H1 (cell line): ENCODE data around the gene CRTAC1. TPM values are rescaled to one million over a fixed set of nuclear protein-coding genes. Genes with fewer than 3 reads are reported as not detected.

Experiments used
- BACH1 ChIP-seq: IDR thresholded peaks from 2 replicates; pipeline ENCODE4 v1.6.1; 2012; ENCODE audit warnings: low read length, improper control_type of control experiment
- CBX8 ChIP-seq: fragments of 300-800, 300-1000 bp; sonication (generic); IDR thresholded peaks from 2 replicates; pipeline ENCODE4 v1.7.1; 2016; ENCODE audit warnings: low read depth, low read length, borderline replicate concordance
- EGR1 ChIP-seq: IDR thresholded peaks from 2 replicates; pipeline ENCODE4 v1.6.1; 2011; ENCODE audit warnings: low read depth, low read length, borderline replicate concordance
- GABPA ChIP-seq: IDR thresholded peaks from 2 replicates; pipeline ENCODE4 v1.6.1; 2011; ENCODE audit warnings: mild to moderate bottlenecking, low read length, moderate library complexity, borderline replicate concordance; ENCODE audit not compliant: insufficient read depth
- GTF2F1 ChIP-seq: IDR thresholded peaks from 2 replicates; pipeline ENCODE4 v1.6.1; 2012; ENCODE audit warnings: low read depth, low read length, improper control_type of control experiment, borderline replicate concordance
- JUN ChIP-seq: IDR thresholded peaks from 2 replicates; pipeline ENCODE4 v1.6.1; 2011; ENCODE audit warnings: low read depth, mild to moderate bottlenecking, improper control_type of control experiment, low read length
- JUND ChIP-seq: IDR thresholded peaks from 2 replicates; pipeline ENCODE4 v1.6.1; 2011; ENCODE audit warnings: mild to moderate bottlenecking, improper control_type of control experiment, low read length
- KDM1A ChIP-seq: fragments of 200-600, 300-600 bp; sonication (generic); IDR thresholded peaks from 2 replicates; pipeline ENCODE4 v1.7.1; 2016; ENCODE audit warnings: mild to moderate bottlenecking, low read length, borderline replicate concordance
- POLR2A ChIP-seq, 2 experiments: IDR thresholded peaks; 1 replicate in 1 of 2; 2 replicates in 1 of 2; pipeline ENCODE4 v1.6.1; 2011; ENCODE audit warnings: low read depth in 2 of 2, low read length in 2 of 2, mild to moderate bottlenecking in 2 of 2; ENCODE audit errors: control extremely low read depth in 1 of 2
- POLR2AphosphoS5 ChIP-seq: IDR thresholded peaks from 2 replicates; pipeline ENCODE4 v1.6.1; 2011; ENCODE audit warnings: low read depth, low read length
- RFX5 ChIP-seq: IDR thresholded peaks from 2 replicates; pipeline ENCODE4 v1.6.1; 2011; ENCODE audit warnings: low read depth, low read length, improper control_type of control experiment, borderline replicate concordance
- SIX5 ChIP-seq: IDR thresholded peaks from 2 replicates; pipeline ENCODE4 v1.6.1; 2011; ENCODE audit warnings: mild to moderate bottlenecking, low read depth, low read length
- TBP ChIP-seq: IDR thresholded peaks from 2 replicates; pipeline ENCODE4 v1.6.1; 2011; ENCODE audit warnings: low read depth, low read length, improper control_type of control experiment
- polyA plus RNA-seq, 7 experiments: library from polyadenylated mRNA; depleted of rRNA in 3 of 7; stranded (reverse) in 5 of 7; unstranded in 2 of 7; fragments of >200 nt in 5 of 7; fragments of 200-250 nt in 2 of 7; gene quantifications; 1 replicate in 5 of 7; 2 replicates in 1 of 7; 4 replicates in 1 of 7; pipeline versions ENCODE4 v1.2.1 to v1.2.3, GENCODE V29; 2011 to 2013; ENCODE audit warnings: missing spikeins in 2 of 7, mixed read lengths in 2 of 7
- total RNA-seq: library from RNA; stranded (reverse); fragmentation: NEBNext Ultra II Directional; extraction: Animal tissue kit (Norgen Biotek cat#: 25700); gene quantifications from 2 replicates; pipeline ENCODE4 v1.2.1, GENCODE V29; 2021
- TF ChIP-seq, protein P1 (sequence below): fragments of 300-600 bp; sonication (generic); IDR thresholded peaks from 2 replicates; pipeline ENCODE4 v1.7.1; 2012; ENCODE audit warnings: low read length, moderate library complexity, mild to moderate bottlenecking, inconsistent platforms; ENCODE audit not compliant: insufficient replicate concordance

Gene CRTAC1
- total and polyA plus RNA-seq, 2 of the 8 experiments (the other 6 are each of a cell fraction or from before 2014, with no cell fraction given), result 0.91 to 1.2 TPM

- TF ChIP-seq, protein P1, sequence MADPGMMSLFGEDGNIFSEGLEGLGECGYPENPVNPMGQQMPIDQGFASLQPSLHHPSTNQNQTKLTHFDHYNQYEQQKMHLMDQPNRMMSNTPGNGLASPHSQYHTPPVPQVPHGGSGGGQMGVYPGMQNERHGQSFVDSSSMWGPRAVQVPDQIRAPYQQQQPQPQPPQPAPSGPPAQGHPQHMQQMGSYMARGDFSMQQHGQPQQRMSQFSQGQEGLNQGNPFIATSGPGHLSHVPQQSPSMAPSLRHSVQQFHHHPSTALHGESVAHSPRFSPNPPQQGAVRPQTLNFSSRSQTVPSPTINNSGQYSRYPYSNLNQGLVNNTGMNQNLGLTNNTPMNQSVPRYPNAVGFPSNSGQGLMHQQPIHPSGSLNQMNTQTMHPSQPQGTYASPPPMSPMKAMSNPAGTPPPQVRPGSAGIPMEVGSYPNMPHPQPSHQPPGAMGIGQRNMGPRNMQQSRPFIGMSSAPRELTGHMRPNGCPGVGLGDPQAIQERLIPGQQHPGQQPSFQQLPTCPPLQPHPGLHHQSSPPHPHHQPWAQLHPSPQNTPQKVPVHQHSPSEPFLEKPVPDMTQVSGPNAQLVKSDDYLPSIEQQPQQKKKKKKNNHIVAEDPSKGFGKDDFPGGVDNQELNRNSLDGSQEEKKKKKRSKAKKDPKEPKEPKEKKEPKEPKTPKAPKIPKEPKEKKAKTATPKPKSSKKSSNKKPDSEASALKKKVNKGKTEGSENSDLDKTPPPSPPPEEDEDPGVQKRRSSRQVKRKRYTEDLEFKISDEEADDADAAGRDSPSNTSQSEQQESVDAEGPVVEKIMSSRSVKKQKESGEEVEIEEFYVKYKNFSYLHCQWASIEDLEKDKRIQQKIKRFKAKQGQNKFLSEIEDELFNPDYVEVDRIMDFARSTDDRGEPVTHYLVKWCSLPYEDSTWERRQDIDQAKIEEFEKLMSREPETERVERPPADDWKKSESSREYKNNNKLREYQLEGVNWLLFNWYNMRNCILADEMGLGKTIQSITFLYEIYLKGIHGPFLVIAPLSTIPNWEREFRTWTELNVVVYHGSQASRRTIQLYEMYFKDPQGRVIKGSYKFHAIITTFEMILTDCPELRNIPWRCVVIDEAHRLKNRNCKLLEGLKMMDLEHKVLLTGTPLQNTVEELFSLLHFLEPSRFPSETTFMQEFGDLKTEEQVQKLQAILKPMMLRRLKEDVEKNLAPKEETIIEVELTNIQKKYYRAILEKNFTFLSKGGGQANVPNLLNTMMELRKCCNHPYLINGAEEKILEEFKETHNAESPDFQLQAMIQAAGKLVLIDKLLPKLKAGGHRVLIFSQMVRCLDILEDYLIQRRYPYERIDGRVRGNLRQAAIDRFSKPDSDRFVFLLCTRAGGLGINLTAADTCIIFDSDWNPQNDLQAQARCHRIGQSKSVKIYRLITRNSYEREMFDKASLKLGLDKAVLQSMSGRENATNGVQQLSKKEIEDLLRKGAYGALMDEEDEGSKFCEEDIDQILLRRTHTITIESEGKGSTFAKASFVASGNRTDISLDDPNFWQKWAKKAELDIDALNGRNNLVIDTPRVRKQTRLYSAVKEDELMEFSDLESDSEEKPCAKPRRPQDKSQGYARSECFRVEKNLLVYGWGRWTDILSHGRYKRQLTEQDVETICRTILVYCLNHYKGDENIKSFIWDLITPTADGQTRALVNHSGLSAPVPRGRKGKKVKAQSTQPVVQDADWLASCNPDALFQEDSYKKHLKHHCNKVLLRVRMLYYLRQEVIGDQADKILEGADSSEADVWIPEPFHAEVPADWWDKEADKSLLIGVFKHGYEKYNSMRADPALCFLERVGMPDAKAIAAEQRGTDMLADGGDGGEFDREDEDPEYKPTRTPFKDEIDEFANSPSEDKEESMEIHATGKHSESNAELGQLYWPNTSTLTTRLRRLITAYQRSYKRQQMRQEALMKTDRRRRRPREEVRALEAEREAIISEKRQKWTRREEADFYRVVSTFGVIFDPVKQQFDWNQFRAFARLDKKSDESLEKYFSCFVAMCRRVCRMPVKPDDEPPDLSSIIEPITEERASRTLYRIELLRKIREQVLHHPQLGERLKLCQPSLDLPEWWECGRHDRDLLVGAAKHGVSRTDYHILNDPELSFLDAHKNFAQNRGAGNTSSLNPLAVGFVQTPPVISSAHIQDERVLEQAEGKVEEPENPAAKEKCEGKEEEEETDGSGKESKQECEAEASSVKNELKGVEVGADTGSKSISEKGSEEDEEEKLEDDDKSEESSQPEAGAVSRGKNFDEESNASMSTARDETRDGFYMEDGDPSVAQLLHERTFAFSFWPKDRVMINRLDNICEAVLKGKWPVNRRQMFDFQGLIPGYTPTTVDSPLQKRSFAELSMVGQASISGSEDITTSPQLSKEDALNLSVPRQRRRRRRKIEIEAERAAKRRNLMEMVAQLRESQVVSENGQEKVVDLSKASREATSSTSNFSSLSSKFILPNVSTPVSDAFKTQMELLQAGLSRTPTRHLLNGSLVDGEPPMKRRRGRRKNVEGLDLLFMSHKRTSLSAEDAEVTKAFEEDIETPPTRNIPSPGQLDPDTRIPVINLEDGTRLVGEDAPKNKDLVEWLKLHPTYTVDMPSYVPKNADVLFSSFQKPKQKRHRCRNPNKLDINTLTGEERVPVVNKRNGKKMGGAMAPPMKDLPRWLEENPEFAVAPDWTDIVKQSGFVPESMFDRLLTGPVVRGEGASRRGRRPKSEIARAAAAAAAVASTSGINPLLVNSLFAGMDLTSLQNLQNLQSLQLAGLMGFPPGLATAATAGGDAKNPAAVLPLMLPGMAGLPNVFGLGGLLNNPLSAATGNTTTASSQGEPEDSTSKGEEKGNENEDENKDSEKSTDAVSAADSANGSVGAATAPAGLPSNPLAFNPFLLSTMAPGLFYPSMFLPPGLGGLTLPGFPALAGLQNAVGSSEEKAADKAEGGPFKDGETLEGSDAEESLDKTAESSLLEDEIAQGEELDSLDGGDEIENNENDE, result no peak
- TF ChIP-seq POLR2A (IDR thresholded peaks at IDR 0.05; ENCODE audit: control extremely low read depth in 1 of 2, low read depth in 2 of 2, low read length in 2 of 2) (no peak), TBP (no peak), GTF2F1 (no peak), CBX8 (no peak), EGR1 (no peak), RFX5 (no peak), GABPA (no peak), POLR2AphosphoS5 (no peak), BACH1 (no peak), SIX5 (no peak), JUN (no peak), KDM1A (no peak), JUND (no peak)
Measured at GRCh38 chr10:98020254-98020653, 10.2 kb downstream of the CRTAC1 start (continued).
